ENCODE results near the gene APOC4. TPM values are rescaled to one million over a fixed set of nuclear protein-coding genes. Genes with fewer than 3 reads are reported as not detected.

The APOC4 gene
- polyA plus RNA-seq, 2 of the 4 experiments (the other 2 are of a cell fraction), result not detected

GRCh38 chr19:44975444-44975843, 33.4 kb downstream of the APOC4 start:
- ChIA-PET POLR2A (no interaction called here), CTCF (interaction anchor here (0.6 to 3.9 kb wide), 9 partner anchors 11 to 707 kb away, joined by 3 to 31 read pairs (median 5); no protein-coding TSS in a partner anchor)
- no peak for FAIRE-seq
- no peak for DNase-seq (ENCODE audit: low read depth in 1 of 2, low spot score in 1 of 2)
- TF ChIP-seq RFX5 (IDR thresholded peaks at IDR 0.05) (no peak), MAX (IDR thresholded peaks at IDR 0.05) (no peak), FOXS1 (CRISPR knock-in tag; IDR thresholded peaks at IDR 0.05) (no peak), NPAS2 (CRISPR knock-in tag; IDR thresholded peaks at IDR 0.05; ENCODE audit: borderline replicate concordance) (no peak), ZC3H11A (IDR thresholded peaks at IDR 0.05) (no peak), POLR2AphosphoS2 (conservative IDR thresholded peaks at IDR 0.05; ENCODE audit: low read length) (no peak), KDM5A (IDR thresholded peaks at IDR 0.05) (no peak), TP53 (CRISPR knock-in tag; IDR thresholded peaks at IDR 0.05) (no peak)
- WGBS (ENCODE audit: missing lambda C conversion rate), result 97% methylated on average over 4 of the region's 4 CpGs
- H3K4me1 ChIP-seq, result no peaks in the 10 kb centered on the region
- no peak overlapping the region for H3K4me3 ChIP-seq
- ATAC-seq, result no peak
- no peaks in the 10 kb centered on the region for H3K9me3 ChIP-seq
- H3K27ac ChIP-seq, result no peak overlapping the region
- H3K4me2 ChIP-seq, result no peak overlapping the region

GRCh38 chr19:44984005-44984404, 42.0 kb downstream of the APOC4 start:
- Histone ChIP-seq H3K4me3 (no peak overlapping the region), H3K9me3 (no peaks in the 10 kb centered on the region), H3K4me1 (no peaks in the 10 kb centered on the region), H3K4me2 (no peak overlapping the region), H3K27ac (no peak overlapping the region)
- ChIA-PET POLR2A (no interaction called here), CTCF (interaction anchor here (0.7 to 1.9 kb wide), 6 partner anchors 11 to 255 kb away, joined by 3 to 8 read pairs (median 5); no protein-coding TSS in a partner anchor)
- no peak for TF ChIP-seq FOXS1 (CRISPR knock-in tag; IDR thresholded peaks at IDR 0.05)
- no peak for TF ChIP-seq NPAS2 (CRISPR knock-in tag; IDR thresholded peaks at IDR 0.05; ENCODE audit: borderline replicate concordance)
- TF ChIP-seq FOSL2 (IDR thresholded peaks at IDR 0.05), result no peak
- no peak for TF ChIP-seq FOSL2 (CRISPR knock-in tag; IDR thresholded peaks at IDR 0.05)
- TF ChIP-seq EHF (CRISPR knock-in tag; IDR thresholded peaks at IDR 0.05), result no peak
- no peak for TF ChIP-seq HDAC2 (IDR thresholded peaks at IDR 0.05)
- TF ChIP-seq USF2 (IDR thresholded peaks at IDR 0.05), result no peak
- TF ChIP-seq PHF8 (IDR thresholded peaks at IDR 0.05; ENCODE audit: borderline replicate concordance, low read depth), result no peak
- TF ChIP-seq RFX5 (IDR thresholded peaks at IDR 0.05), result no peak
- FAIRE-seq (no peak), DNase-seq (ENCODE audit: low read depth in 1 of 2, low spot score in 1 of 2) (no peak), ATAC-seq (no peak)
- 96% methylated on average over 9 of the region's 9 CpGs for WGBS (ENCODE audit: missing lambda C conversion rate)

GRCh38 chr19:44985445-44985844, 43.4 kb downstream of the APOC4 start:
- DNase-seq (ENCODE audit: low read depth in 1 of 2, low spot score in 1 of 2) (no peak), ATAC-seq (no peak), FAIRE-seq (no peak)
- CTCF ChIA-PET, result interaction anchor here (0.6 to 7.0 kb wide), 8 partner anchors 9 to 82 kb away, joined by 3 to 59 read pairs (median 4); partner anchors contain the start of gene RELB
- no peak overlapping the region for H3K27ac ChIP-seq
- POLR2A ChIA-PET, result interaction anchor here (1.3 kb wide), 1 partner anchor 16 kb away, joined by 4 read pairs; no protein-coding TSS in a partner anchor
- H3K4me2 ChIP-seq, result no peak overlapping the region
- TF ChIP-seq CBX2 (IDR thresholded peaks at IDR 0.05; ENCODE audit: borderline replicate concordance, low read depth) (no peak), TP53 (CRISPR knock-in tag; IDR thresholded peaks at IDR 0.05) (no peak), HMGXB4 (CRISPR knock-in tag; IDR thresholded peaks at IDR 0.05; ENCODE audit: borderline replicate concordance) (no peak), BCL3 (IDR thresholded peaks at IDR 0.05) (no peak), CHD2 (IDR thresholded peaks at IDR 0.05; ENCODE audit: low read length, partially characterized antibody) (no peak), RAD21 (conservative IDR thresholded peaks at IDR 0.05 in 1 of 2, IDR thresholded peaks at IDR 0.05 in 1 of 2) (no peak), REST (IDR thresholded peaks at IDR 0.05) (no peak), FOSB (CRISPR knock-in tag; IDR thresholded peaks at IDR 0.05) (no peak), GATA3 (IDR thresholded peaks at IDR 0.05; ENCODE audit: borderline replicate concordance) (no peak), NR3C1 (IDR thresholded peaks at IDR 0.05) (no peak), NPAS2 (CRISPR knock-in tag; IDR thresholded peaks at IDR 0.05; ENCODE audit: borderline replicate concordance) (no peak), ZSCAN20 (CRISPR knock-in tag; IDR thresholded peaks at IDR 0.05) (no peak), POLR2A (IDR thresholded peaks at IDR 0.05; ENCODE audit: low read length) (no peak)
- WGBS (ENCODE audit: missing lambda C conversion rate), result 89% methylated on average over 3 of the region's 4 CpGs
- H3K4me3 ChIP-seq, result no peak overlapping the region
- no peaks in the 10 kb centered on the region for H3K4me1 ChIP-seq
- H3K9me3 ChIP-seq, result no peaks in the 10 kb centered on the region

Measured in A549 (cell line).